ENCODE results near the gene LY6G5B.

DNA sequence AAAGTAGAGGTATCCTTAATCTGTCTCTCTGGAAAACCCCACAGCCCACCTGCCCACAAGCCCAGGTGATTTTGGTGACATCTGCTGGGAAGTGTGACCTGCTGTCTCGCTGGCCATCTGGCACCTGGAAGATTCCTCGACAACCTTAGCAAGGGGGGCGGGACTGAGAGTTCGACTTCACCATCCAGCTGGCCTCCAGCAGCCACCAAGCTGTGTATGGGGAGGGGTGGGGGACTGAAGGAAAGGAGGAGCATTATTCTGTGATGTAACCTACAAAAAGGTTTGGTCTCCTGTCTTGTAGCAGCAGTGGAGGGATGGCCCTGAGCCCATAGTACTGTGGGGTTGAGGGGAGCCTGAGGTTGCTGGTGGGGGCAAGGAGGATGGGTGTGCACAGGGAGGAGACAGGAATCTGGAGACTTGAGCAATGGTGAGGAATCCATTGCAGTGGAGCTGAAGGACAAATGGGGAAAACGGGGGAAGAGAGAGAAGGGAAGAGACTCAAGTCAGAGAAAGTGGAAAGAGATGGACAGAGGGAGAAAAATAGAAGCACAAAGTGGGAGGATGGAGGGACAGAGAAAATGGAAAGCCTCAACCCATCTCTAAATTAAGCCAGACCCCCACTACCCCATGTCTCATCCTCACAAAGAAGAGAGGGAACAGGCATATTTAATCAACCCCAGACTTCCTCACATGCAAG lies 40.9 kb downstream of the LY6G5B start:
- TF ChIP-seq, protein P1, sequence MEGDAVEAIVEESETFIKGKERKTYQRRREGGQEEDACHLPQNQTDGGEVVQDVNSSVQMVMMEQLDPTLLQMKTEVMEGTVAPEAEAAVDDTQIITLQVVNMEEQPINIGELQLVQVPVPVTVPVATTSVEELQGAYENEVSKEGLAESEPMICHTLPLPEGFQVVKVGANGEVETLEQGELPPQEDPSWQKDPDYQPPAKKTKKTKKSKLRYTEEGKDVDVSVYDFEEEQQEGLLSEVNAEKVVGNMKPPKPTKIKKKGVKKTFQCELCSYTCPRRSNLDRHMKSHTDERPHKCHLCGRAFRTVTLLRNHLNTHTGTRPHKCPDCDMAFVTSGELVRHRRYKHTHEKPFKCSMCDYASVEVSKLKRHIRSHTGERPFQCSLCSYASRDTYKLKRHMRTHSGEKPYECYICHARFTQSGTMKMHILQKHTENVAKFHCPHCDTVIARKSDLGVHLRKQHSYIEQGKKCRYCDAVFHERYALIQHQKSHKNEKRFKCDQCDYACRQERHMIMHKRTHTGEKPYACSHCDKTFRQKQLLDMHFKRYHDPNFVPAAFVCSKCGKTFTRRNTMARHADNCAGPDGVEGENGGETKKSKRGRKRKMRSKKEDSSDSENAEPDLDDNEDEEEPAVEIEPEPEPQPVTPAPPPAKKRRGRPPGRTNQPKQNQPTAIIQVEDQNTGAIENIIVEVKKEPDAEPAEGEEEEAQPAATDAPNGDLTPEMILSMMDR (IDR thresholded peaks at IDR 0.05) = no peak
- no peak for TF ChIP-seq EZH2 (IDR thresholded peaks at IDR 0.05)
- no peak for TF ChIP-seq EZH2phosphoT487 (IDR thresholded peaks at IDR 0.05)

All from neural progenitor cell (in vitro differentiated cells).